ENCODE results near the gene NCBP1.

NCBP1 gene

DNA sequence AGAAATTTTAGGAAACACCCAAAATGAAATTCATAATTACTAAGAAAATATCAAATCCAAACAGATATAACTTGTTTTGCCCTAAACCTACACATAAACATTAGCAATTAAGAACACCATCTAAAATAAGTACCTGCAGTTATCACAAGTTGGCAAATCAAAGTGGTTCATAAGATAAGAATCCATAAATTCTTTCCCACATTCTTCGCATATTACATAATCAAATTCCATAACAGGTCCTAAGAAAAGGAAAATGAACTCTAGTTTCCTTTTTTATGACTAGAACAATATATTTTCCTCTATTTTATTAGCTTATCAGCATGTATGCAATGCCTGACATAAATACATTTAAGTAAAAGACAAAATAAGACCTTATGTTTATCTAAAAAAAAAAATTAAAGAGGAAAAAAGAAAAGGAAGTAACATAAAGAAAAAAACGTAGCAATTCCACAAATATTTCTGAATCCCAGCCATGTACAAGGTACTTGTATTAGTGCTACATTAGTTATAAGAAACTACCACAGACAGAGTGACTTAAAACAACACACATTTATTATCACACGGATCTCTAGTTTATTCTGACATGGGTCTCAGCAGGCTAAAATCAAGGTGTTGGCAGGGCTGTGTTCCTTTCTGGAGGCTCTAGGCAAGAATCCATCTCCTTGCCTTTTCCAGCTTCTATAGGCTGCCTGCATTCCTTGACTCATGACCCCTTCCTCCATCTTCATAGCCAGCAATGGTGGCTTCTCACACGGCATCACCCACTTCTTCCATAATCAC is 56.0 kb downstream of the NCBP1 start:
- DNase-seq (ENCODE audit: extremely low read depth, low read depth), result no peak
- TF ChIP-seq, protein P1, sequence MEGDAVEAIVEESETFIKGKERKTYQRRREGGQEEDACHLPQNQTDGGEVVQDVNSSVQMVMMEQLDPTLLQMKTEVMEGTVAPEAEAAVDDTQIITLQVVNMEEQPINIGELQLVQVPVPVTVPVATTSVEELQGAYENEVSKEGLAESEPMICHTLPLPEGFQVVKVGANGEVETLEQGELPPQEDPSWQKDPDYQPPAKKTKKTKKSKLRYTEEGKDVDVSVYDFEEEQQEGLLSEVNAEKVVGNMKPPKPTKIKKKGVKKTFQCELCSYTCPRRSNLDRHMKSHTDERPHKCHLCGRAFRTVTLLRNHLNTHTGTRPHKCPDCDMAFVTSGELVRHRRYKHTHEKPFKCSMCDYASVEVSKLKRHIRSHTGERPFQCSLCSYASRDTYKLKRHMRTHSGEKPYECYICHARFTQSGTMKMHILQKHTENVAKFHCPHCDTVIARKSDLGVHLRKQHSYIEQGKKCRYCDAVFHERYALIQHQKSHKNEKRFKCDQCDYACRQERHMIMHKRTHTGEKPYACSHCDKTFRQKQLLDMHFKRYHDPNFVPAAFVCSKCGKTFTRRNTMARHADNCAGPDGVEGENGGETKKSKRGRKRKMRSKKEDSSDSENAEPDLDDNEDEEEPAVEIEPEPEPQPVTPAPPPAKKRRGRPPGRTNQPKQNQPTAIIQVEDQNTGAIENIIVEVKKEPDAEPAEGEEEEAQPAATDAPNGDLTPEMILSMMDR (IDR thresholded peaks at IDR 0.05; ENCODE audit: low read depth, low read length, missing control alignments), result no peak
- H3K4me3 ChIP-seq (replicated peaks; ENCODE audit: low read depth, low read length), result no peak overlapping the region

DNA sequence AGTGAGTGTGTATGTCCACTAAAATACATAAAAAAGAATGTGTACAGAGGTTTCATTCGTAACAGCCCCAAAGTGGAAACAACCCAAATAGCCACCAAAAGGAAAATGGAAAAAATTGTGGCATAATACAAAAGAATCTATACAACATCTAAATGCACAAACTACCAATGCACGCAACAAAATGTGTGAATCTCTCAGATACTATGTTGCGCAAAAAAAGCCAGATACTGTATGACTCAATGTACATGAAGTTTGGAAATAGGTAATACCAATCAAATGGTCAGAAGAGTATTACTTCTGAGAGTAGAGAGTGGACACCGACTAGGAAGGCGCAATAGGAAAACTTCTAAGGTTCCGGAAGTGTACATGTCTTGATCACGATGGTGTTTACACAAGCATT is 61.1 kb downstream of the NCBP1 start:
- TF ChIP-seq, protein P1 (IDR thresholded peaks at IDR 0.05; ENCODE audit: low read depth, low read length, missing control alignments), result no peak
- H3K4me3 ChIP-seq (replicated peaks; ENCODE audit: low read depth, low read length), result peak overlapping the region; percentile 93; the same call in 1 of the 2 replicates
- DNase-seq (ENCODE audit: extremely low read depth, low read depth), result no peak

DNA sequence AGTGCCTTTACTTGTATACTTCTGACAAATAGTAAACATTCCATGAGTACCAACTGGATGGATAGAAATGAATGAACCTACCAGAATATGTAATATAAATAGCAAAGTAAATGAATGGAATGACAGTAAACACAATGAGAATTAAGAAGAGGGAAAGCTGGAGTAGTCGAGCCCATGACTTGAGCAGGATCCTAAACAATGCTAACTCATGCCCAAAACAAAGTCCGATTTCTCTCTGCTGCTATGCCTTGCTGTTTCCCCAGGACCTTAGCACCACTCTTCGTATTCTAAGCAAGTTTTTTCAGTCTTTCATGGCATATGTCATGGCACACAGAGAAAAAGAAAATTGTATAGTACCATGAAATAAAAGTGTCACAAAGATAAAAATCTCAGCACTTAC is 61.8 kb downstream of the NCBP1 start:
- peak overlapping the region; percentile 93 for H3K4me3 ChIP-seq (replicated peaks; ENCODE audit: low read depth, low read length)
- DNase-seq (ENCODE audit: extremely low read depth, low read depth), result no peak
- TF ChIP-seq, protein P1 (IDR thresholded peaks at IDR 0.05; ENCODE audit: low read depth, low read length, missing control alignments), result no peak

DNA sequence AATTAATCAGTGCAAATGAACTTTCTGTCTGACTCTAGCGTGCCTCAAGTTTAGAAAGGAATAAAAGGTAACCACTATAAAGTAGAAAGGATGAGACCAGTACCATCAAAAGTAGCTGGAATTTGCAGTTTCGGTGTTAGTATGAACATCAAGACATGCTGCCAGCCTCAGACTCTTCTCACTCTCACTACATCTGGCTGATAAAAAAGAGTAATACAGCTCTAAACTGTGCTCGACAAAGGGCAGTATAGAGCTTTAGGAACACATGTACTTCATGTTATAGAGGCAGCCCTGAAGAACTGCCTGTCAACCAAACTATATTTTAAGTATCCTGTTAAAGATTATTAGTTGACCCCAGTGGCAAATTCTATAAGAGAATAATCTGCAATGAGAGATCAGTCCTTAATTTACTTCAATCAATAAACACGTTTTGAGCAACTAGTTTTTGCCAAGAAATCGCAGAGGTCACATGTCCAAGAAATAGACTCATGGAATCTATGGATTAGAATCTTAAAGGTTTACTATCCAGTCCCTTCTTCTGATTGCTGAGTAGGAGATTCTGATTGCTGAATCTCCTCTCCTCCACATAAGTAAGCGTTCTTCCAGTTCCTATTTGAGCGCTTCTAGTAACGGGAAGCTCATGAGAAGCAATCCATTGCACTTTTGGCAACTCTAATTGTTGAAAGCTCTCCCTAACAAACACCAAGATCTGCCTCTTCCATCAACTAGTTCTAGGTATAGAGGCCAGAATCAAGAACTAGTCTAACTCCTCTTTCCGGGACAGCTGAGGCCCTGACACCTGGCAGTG is 62.6 kb downstream of the NCBP1 start:
- TF ChIP-seq, protein P1 (IDR thresholded peaks at IDR 0.05; ENCODE audit: low read depth, low read length, missing control alignments), result no peak
- DNase-seq (ENCODE audit: extremely low read depth, low read depth), result no peak
- H3K4me3 ChIP-seq (replicated peaks; ENCODE audit: low read depth, low read length), result peak overlapping the region; percentile 93

DNA sequence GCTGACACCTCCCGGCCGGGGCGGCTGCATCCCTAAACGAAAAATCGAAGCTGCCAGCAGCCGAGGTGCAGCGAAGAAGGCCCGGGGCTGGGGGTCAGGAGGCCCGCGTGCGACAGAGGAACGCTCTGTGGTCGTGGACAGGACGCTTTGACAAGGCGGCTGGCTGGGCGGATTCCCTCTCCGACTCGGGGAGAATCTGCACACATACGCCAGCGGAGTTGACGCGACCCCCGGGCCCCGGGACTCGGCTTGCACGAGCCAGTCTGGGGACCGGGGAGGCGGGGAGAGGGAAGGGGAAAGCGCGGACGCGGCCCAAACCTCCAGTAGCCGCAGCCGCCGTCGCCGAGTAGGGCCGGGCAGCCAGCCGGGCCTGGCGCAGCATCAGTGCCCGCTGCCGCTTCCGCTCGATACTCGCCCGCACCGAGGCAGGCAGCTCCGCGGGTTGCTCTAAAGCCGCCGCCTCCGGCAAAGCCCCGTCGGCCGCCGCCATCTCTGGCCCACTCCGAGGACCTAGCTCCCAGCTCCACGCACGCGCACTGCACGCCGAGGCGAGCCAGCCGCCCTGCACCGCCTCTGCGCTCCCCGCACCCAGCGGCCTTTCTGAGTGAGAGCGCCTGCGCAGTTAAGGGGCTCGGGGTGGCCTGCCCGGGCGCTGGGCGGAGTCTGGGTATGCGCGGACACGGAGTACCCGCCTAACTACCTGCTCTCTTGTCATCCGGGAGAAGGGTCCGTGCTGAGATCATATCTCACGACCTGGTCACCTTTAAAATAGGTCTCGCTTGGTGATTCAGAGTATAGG is 63.4 kb downstream of the NCBP1 start, which contains the start of gene XPA:
XPA (minus strand) TSS at position 538 of the 799 bp plus-strand sequence; CDS start at position 490, 48 bp downstream.
- peak; percentile 66 for DNase-seq (ENCODE audit: extremely low read depth, low read depth)
- TF ChIP-seq, protein P1 (IDR thresholded peaks at IDR 0.05; ENCODE audit: low read depth, low read length, missing control alignments), result no peak
- H3K4me3 ChIP-seq (replicated peaks; ENCODE audit: low read depth, low read length), result peak within 1 kb of the TSS; percentile 93

DNA sequence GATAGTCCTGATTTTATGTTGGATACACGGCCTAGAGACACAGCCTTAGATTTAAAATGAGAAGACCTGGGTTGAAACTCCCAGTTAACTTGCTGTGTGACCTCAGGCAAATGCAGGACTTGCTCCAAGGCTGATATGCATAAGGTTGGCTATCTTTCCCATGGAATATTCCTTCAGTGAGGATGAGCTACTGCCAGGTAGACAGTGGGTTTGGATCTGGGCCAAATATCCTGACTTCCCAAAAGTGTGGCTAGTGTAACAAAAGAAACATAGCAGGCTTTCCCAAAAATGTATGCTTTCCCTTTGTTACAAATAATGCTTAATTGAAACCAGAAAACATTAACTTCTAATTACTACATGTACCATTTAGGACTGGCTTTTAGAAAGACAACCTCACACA is 64.2 kb downstream of the NCBP1 start:
- H3K4me3 ChIP-seq (replicated peaks; ENCODE audit: low read depth, low read length), result peak overlapping the region; percentile 93; the same call in 1 of the 2 replicates
- DNase-seq (ENCODE audit: extremely low read depth, low read depth), result no peak
- TF ChIP-seq, protein P1 (IDR thresholded peaks at IDR 0.05; ENCODE audit: low read depth, low read length, missing control alignments), result no peak

Data from HFF-Myc (cell line).